GM13976 (cell line): ENCODE data around the gene SNED1.

ENCODE experiments used
- DNase-seq: peaks from one replicate; pipeline ENCODE4 v3.0.0; 2012; ENCODE audit warnings: low spot score
- CTCF ChIP-seq: IDR thresholded peaks from 2 replicates; pipeline ENCODE4 v1.5.1; 2012; ENCODE audit warnings: borderline replicate concordance, mild to moderate bottlenecking; ENCODE audit not compliant: insufficient read depth; ENCODE audit errors: extremely low read depth, missing control alignments, control extremely low read depth
- in situ Hi-C: fragments of 300-500 bp; cut with MboI; formaldehyde crosslinking; loops from one replicate; pipeline ENCODE4 v1.12.0; 2022; ENCODE audit warnings: low sequenced_read_pairs, mixed read lengths, inconsistent platforms; ENCODE audit not compliant: unreplicated experiment

Gene SNED1

GRCh38 chr2:241020201-241020600 lies 21.8 kb downstream of the SNED1 start:
- DNase-seq, result no peak
- no peak for TF ChIP-seq CTCF
- in situ Hi-C loops, result no loop called here

- TF ChIP-seq CTCF, result no peak
- in situ Hi-C loops, result no loop called here
- DNase-seq, result no peak
Measured at GRCh38 chr2:241020629-241021190, 22.3 kb downstream of the SNED1 start.

- in situ Hi-C loops, result no loop called here
- no peak for DNase-seq
- TF ChIP-seq CTCF, result no peak
Measured at GRCh38 chr2:241025639-241026038, 27.2 kb downstream of the SNED1 start.

- DNase-seq, result no peak
- no peak for TF ChIP-seq CTCF
- in situ Hi-C loops, result no loop called here
Measured at GRCh38 chr2:241029599-241030332, 31.3 kb downstream of the SNED1 start.

- TF ChIP-seq CTCF, result no peak
- no peak for DNase-seq
- in situ Hi-C loops, result no loop called here
Measured at GRCh38 chr2:241030333-241030680, 31.9 kb downstream of the SNED1 start.

GRCh38 chr2:241030883-241031282 lies 32.5 kb downstream of the SNED1 start:
- no peak for DNase-seq
- in situ Hi-C loops, result no loop called here
- no peak for TF ChIP-seq CTCF
